Endometrial microvascular endothelial cells (primary cell): ENCODE data around the gene ENPP1. TPM values are rescaled to one million over a fixed set of nuclear protein-coding genes. Genes with fewer than 3 reads are reported as not detected.

Experiments used
- in situ Hi-C: cut with HindIII; loops from 2 replicates; pipeline ENCODE4 v1.10.0; 2017; ENCODE audit warnings: low sequenced_read_pairs, low pct_unique_long_range_greater_than_20kb; ENCODE audit errors: inconsistent ontology term
- total RNA-seq: library from RNA; depleted of rRNA; stranded (reverse); fragments of >200 nt; gene quantifications from one replicate; pipeline ENCODE4 v1.2.3, GENCODE V29; 2015; ENCODE audit errors: inconsistent ontology term

Gene ENPP1
- total RNA-seq, 1 donor from 2014 or later, result 1.2 TPM

DNA sequence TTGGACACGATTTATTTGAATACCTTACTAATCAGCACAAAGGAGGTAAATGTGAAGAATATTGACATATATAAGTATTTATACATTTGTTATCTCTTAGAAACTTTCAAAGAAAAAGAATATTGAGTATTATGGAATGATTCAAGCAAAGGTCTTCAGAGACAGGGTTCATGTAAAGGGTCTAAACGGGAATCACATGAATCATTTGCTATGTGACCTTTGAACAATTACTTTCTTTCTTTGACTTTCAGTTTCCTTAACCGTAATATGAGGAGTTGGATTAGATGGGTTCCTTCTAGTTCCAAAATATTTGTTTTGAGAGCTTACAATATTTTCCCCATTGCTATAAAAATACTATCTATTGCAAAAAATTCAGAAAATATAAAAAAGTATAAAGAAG lies 14.3 kb downstream of the ENPP1 start:
- in situ Hi-C loops, result no loop called here

DNA sequence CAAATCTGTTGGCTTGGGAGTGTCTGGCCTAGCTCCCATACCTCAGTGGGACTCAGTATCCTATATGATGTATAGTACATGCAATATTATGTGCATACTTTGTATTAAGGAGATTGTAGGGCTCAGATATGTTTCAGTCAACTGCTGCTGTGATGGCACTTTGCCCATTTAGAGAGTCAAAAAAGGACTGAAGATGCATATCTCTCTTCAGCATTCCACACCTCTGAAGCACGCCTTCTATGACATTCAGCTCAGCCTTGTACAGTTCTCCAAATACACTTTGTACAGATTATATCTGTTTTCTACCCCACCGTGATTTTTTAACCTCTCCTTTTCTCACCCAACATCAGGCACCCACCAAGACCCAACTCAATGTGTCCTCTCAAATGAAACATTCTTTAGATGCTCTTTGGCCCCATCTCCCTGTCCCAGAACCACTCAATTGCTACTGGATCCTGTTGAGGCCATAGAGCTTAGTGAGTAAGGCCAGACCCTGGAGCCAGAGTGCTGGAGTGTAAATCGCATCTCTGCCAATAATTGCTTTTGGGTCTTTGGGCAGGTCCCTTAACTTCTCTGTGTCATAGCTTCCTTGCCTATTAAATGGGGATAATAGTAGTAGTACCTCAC lies 15.6 kb downstream of the ENPP1 start:
- in situ Hi-C loops, result no loop called here

DNA sequence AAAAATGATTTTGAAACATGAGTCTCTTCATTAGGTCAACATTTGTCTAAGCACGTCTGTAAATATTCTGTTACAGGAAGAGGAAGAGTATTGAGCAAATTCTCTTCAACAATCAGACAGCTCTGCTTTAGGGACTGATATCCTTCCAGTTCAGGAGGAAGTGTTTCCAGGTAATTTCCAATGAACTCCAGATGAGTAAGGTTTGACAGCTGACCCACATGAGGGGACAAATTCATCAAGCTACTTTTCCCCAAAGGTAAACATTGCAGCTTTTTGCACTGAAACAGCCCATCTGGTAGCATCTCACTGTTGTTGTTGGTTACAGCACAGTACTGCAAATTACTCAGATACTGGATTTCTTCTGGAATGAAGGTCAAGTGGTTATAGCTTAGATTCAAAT lies 18.1 kb downstream of the ENPP1 start:
- in situ Hi-C loops, result no loop called here

DNA sequence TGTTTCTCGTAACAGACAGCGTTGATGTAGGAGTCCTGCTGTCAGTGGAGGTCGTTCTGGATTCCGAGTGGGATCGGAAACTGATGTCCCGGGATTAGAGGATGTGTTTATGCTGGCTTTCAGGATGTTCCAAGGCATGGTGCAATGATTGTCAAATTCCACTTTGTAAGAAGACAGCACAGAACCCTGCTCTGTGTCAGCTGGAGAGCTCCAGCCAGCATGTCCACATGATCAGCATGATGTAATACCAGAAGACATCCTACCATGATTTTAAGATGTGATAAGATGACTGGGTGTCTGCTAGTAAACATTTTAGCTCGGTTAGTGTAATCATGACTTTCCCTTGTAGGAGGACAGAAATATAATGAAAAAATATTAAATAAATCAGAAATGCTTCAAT lies 20.3 kb downstream of the ENPP1 start:
- in situ Hi-C loops, result no loop called here

DNA sequence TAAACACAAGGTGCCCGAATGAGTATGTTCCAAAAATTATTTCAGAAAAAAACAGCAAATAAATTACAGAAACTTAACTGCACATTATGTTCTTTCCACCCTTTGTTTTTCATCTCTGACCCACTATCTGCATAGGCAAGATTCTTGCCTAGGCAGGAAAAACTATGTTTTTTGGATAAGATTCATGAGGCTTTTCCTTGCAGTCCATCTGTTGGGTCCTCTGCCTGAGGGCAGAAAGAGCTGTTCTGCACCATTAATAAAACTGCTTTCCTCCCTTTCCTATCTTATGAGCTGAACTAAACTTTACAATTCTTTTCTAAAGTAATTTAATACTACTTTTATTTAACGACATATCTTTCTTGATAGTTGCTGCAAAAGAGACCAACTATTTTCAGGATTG lies 21.1 kb downstream of the ENPP1 start:
- in situ Hi-C loops, result no loop called here

DNA sequence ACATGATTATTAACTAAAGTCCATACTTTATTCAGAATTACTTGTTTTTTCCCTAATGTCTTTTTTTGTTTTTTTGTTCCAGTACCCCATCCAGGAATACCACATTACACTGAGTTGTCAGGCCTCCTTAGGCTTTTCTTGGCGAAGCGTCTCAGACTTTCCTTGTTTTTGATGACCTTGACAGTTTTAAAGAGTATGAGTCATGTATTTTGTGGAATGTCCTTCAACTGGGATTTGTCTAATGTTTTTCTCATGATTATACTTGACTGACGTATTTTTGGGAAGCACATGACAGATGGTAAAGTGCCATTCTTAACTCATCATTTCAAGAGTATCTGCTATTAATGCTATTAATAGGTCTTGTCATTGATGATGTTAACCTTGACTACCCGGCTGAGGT lies 23.6 kb downstream of the ENPP1 start:
- in situ Hi-C loops, result no loop called here

DNA sequence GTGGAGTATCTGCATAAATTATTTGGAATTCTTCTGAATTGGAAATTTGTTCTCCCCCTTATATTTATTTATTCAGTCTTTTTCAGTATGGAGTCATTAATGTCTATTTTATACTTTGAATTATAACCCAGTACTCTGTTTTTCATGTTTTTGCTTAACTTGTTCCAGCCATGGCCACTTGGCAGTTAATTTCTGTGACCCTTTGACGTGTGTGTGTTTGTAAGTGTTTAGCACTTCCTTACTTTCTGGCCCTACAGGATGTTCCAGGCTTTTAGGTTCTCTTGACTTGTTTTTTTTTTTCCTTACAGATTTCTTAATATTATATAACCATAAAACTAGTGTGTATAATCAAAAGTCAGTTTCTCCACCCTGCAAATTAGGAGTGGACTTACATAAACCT lies 24.1 kb downstream of the ENPP1 start:
- in situ Hi-C loops, result no loop called here

DNA sequence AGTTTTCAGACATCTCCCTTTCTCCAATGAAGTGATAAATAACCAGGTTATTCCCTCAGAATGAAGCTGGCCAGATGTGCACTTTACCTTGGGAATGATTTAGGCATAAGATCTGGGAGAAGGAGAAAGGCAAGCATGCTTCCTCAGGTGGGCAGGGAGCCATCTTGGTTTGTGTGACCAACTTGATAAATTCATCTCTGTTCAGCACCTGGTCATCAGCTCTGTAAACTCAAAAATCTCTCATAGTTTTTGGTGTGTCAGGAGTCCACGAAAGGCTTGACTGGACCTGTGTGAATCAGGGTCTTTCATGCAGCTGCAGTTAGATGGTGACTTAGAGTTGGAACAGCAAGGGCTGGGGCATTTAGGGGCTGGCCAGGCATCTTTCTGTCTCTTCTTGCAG lies 24.5 kb downstream of the ENPP1 start:
- in situ Hi-C loops, result no loop called here

DNA sequence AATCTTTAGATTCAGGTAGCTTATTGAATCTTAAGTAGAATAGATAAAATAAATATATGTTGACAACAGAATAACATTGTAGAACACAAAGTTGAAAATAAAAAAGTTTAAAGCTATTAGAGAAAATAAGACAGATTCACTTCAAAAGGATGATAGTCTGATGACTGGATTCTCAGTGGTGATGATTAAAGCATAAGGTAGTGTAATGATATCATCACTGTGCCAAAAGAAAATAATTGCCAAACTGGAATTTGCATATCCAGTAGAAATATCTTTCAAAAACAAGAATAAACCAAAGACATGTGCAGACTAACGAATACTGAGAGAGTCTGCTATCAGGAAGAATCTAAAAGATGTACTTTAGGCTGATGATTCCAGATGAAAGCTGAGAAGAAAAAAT lies 30.2 kb downstream of the ENPP1 start:
- in situ Hi-C loops, result no loop called here

DNA sequence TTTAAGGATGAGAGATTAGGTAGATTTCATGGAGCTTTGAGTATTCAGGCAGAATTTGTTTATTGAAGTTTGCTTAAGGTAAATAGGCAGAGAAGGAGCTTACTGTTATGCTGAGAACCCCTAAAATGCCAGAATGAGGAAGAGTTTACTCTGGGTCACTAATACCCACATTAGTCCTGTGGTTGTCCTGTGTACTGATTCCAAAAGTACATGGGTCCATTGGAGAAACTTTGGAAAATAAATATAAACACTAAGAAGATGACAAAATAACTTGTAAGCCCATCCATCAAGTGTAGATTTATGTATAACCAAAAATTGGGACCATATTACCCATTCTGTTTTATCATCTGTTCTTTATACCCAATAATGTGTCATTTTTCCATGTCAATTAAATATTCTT lies 31.6 kb downstream of the ENPP1 start:
- in situ Hi-C loops, result no loop called here

DNA sequence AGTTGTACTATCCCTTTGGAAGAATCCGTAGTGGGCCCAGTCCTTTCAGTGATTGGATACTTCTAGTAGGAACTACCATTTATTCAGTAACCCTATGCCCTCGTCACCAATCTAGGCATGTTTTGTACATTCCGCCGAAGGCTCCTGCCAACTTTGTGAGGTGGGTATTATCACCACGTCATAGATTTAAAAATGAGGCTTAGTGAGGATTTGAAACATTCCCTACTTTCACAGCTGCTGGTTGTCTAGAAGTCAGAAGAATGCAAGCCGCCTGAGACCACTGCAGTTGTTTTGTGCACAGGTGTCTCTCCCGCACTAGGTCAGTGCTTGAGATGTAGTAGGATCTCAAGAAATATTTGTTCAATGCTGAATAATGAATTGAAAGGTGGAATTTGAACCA lies 32.6 kb downstream of the ENPP1 start:
- in situ Hi-C loops, result no loop called here

DNA sequence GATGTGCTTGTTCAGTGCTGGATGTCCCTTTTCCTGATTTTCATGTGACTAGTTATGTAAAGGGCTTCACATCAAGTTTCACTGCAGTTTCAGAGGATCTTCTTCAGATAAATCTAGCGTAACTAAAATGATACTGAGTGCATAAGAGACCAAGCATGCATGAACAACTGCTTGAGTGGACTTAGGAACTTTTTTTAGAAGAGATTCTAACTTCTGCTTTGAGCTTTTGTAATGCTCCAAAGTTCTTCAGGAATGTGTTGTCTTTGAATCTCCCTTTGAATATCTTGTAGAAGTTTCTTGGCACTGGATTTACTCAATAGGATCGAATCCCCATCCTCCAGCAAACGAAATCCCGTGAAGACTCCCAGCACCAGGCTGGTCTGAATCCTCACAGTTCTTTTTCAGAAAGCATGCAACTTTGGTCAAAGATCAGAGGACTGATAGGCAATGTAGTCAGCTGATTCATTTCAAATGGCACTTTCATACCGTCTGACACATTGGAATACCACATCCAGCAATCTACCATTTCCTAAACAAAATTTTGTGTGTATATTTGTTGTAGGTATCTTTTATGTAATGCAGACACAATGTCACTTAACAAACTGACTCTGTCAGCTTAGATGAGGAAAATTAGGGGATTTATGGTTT lies 33.2 kb downstream of the ENPP1 start:
- in situ Hi-C loops, result no loop called here

DNA sequence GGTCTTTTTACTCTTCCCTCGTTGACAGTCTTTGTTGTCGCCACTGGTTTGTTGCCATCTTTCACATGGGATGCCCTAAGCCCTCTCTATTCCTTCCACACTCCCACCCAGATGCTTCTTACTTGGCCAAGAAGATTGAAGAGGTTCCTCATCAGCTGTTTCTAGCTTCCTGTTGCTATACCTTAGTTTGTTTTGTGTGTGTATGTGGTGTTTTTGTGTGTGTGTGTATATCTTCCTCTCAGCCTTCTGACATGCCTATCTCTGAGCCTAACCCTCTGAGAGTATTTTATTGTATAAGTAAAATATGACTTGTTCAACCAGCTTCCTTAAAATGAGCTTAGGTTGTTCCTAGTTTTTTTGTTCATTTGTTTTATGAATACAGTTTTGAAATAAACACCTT lies 35.9 kb downstream of the ENPP1 start:
- in situ Hi-C loops, result no loop called here

DNA sequence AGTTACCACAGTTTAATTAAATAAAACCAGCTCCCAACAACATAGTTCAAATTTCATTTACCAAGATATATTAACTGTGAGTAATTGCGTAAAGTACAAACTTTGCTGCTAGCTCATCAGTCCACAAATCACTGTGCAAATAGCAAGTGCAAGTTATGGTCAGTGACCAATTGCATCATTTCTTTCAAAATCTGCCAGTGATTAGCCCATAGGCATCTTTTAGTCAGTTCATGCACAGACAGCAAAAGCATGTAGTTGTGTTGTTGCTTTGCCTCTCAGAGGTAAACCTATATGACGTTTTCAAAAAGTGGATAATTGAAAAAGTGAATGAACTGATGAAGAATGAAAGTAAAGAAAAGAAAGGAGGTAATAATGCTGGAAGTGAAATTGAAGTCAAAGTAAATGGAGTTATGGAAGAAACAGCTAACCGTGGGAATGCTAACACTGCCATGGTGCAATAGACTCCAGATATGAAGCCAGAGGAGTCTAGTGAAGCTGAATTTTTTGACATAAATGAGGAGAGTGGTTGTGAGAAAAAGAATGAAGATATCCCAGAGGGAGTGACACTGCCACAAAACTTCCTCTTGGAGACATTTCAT lies 36.5 kb downstream of the ENPP1 start:
- in situ Hi-C loops, result no loop called here

DNA sequence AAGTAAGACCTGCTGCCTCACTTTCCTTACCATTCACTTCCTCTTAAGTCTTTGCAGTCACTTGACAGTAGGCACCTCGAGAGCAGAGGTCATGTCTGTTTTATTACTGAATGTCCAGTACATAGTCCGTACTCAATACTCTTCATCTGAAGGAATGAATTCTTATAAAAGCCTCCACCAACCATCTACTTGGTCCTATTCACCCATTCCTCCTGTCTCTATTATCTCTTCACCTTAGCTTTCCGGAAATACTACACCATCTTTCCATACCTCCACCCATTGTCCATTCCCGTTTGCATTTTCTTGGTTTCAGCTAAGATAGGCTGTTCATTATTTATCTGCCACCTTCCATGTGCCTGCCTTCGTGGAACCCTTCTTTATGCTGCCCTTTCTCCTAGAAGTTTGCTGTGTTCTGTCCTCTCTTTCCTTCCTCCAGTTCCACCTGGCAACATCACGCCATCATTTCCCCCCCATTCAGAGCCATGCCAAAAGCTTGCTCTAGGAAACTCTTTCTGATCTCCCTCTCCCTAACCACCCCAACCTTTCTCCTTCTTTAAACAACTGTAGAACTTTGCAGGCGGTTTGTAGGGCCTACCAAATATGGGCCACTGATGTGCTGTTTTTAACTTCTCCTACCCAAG lies 38.3 kb downstream of the ENPP1 start:
- in situ Hi-C loops, result no loop called here

DNA sequence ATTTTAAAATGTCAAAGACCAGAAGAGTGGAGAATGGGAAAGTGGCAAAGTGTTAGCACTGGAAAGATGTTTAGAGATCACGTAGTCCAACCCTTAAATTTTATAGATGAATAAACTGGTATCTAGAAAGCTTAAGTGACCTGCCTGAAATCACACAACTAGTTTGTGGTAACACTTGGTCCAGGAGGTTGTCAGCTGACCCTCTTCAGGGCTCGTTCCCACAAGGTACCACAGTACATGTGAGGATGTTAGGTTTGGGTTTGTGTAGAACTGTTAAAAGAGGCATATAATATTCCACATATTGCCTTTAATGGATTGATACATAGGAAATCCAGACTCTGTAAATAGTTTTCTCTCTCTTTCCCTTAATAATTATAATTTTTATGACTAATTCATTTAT lies 39.1 kb downstream of the ENPP1 start:
- in situ Hi-C loops, result no loop called here

DNA sequence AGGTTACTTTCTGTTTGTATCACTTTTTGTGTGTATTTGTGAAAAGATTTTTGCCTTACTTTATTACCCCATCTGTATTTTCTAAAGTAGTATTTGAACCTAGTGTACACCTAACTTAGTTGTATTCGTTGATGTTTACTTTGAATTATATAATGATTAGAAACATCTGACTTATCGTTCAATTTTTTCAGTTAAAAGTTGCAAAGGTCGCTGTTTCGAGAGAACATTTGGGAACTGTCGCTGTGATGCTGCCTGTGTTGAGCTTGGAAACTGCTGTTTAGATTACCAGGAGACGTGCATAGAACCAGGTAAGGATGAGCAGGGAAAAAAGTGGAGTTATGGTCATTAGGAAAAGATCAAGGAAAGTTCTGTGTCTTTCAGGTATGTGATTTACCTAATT lies 42.0 kb downstream of the ENPP1 start:
- in situ Hi-C loops, result no loop called here

DNA sequence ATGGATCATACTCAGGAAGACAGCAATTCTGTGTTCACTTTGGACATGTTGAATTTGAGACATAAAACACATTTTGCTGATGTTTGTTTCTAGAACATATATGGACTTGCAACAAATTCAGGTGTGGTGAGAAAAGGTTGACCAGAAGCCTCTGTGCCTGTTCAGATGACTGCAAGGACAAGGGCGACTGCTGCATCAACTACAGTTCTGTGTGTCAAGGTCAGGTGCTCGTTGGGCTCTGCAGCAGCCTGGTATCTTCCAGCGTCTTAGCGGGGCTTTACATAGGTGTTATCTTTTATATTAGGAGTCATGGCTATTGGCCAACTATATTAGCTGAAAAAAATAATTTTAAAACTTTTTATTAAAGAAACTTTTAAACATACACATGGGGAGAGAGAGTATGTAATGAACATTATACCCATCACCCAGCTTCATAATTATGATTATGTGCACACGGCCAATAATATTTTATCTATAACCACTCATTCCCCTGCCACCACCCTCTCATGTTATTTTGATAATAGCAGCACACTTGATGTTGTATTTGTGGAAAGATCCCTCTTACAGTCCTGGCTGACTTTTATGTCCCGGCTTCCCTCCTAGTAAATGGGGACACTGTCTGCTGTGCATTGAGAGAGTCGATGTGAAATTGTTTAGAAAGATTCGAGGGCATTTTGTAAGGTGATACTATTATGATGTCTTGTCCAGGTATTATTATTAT lies 43.4 kb downstream of the ENPP1 start:
- in situ Hi-C loops, result no loop called here

DNA sequence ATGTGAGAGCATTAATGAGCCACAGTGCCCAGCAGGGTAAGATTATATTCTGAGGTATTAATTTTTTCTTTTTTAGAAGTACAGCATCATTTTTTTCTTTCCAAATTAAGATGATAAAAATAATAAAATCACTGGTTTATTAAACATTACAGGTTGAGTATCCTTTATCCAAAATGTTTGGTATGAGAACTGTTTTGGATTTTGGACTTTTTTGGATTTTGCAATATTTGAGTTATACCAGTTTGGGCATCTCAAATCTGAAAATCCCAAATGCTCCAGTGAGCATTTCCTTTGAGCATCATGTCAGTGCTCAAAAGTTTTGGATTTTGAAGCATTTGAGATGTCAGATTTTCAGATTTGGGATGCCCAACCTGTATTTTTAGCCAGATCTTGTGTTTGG lies 44.4 kb downstream of the ENPP1 start:
- in situ Hi-C loops, result no loop called here

DNA sequence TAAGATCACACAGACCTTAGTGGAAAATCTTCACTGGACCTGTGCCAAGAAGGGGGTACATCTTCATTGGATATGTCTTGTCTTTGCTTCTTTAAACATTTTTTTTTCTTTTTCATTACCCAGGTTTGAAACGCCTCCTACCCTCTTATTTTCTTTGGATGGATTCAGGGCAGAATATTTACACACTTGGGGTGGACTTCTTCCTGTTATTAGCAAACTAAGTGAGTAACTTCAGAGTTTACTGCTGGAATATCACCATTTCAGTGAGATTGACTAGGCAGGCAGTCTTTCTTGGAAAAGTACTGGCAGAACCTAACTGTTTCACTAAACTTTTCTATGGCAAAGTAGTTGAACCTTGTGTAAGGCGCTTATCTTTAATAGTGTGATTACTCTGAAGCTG lies 47.0 kb downstream of the ENPP1 start:
- in situ Hi-C loops, result no loop called here
